OCI-LY1 (cell line): ENCODE measurements around the gene TK2.
"Not testable (repeated sequence)": the region's sequence is repeated elsewhere in the genome, so short reads cannot be mapped to it uniquely, and the experiment has no call there.

ENCODE experiments used
- H2AFZ ChIP-seq: fragments of 200-600 bp; sonication (generic), shearing (Covaris generic); 2 replicates; pipeline ENCODE4 v1.6.0; 2014; ENCODE audit warnings: antibody characterized with exemption, mild to moderate bottlenecking, low read length
- H3F3A ChIP-seq: fragments of 200-600 bp; sonication (generic), shearing (Covaris generic); 2 replicates; pipeline ENCODE4 v1.6.0; 2014; ENCODE audit warnings: mild to moderate bottlenecking, antibody characterized with exemption, low read length, moderate library complexity; ENCODE audit not compliant: insufficient read depth
- H3K27ac ChIP-seq: fragments of 200-600 bp; sonication (generic); 2 replicates; pipeline ENCODE4 v1.5.1; 2014; ENCODE audit warnings: low read length, mixed run types, mild to moderate bottlenecking, low read depth; ENCODE audit not compliant: poor library complexity, severe bottlenecking
- H3K27me3 ChIP-seq: fragments of 200-600 bp; sonication (generic); 2 replicates; pipeline ENCODE4 v1.6.0; 2014; ENCODE audit warnings: antibody characterized with exemption, mild to moderate bottlenecking, low read length, moderate library complexity; ENCODE audit not compliant: insufficient read depth
- H3K36me3 ChIP-seq: fragments of 200-600 bp; sonication (generic); 2 replicates; pipeline ENCODE4 v1.6.1; 2014; ENCODE audit warnings: mild to moderate bottlenecking, antibody characterized with exemption, low read length, moderate library complexity, mixed read lengths; ENCODE audit not compliant: insufficient read depth
- H3K4me1 ChIP-seq: fragments of 200-600 bp; sonication (generic); 2 replicates; pipeline ENCODE4 v1.5.1; 2014; ENCODE audit warnings: mild to moderate bottlenecking, low read length, moderate library complexity; ENCODE audit not compliant: insufficient read depth, severe bottlenecking
- H3K4me2 ChIP-seq: fragments of 200-600 bp; sonication (generic), shearing (Covaris generic); 2 replicates; pipeline ENCODE4 v1.6.1; 2014; ENCODE audit warnings: low read length
- H3K4me3 ChIP-seq: fragments of 200-600 bp; sonication (generic); 2 replicates; pipeline ENCODE4 v1.5.1; 2014; ENCODE audit warnings: low read length, low read depth, mild to moderate bottlenecking, mixed read lengths; ENCODE audit not compliant: poor library complexity, severe bottlenecking
- H3K79me2 ChIP-seq: fragments of 200-600 bp; shearing (Covaris generic); 2 replicates; pipeline ENCODE4 v1.6.1; 2016; ENCODE audit warnings: mixed run types, low read length, mixed read lengths; ENCODE audit not compliant: insufficient read depth
- H3K9ac ChIP-seq: fragments of 200-600 bp; sonication (generic), shearing (Covaris generic); 2 replicates; pipeline ENCODE4 v1.6.1; 2014; ENCODE audit warnings: mild to moderate bottlenecking, low read length, mixed read lengths
- H3K9me2 ChIP-seq: fragments of 200-600 bp; sonication (generic), shearing (Covaris generic); 2 replicates; pipeline ENCODE4 v1.6.1; 2014; ENCODE audit warnings: low read depth, mild to moderate bottlenecking, low read length, mixed read lengths
- H3K9me3 ChIP-seq: fragments of 200-600 bp; shearing (Covaris generic); 2 replicates; pipeline ENCODE4 v1.6.1; 2014; ENCODE audit warnings: low read length, mixed read lengths
- H4K20me1 ChIP-seq: fragments of 200-600 bp; sonication (generic), shearing (Covaris generic); 2 replicates; pipeline ENCODE4 v1.6.0; 2016; ENCODE audit warnings: mild to moderate bottlenecking, low read length; ENCODE audit not compliant: insufficient read depth
- CTCF ChIP-seq: fragments of 200-600 bp; sonication (generic), shearing (Covaris generic); IDR thresholded peaks from 2 replicates; pipeline ENCODE4 v1.5.1; 2017; ENCODE audit warnings: mild to moderate bottlenecking, antibody characterized with exemption, low read length, moderate library complexity, mixed read lengths
- EZH2 ChIP-seq: fragments of 200-600 bp; sonication (generic), shearing (Covaris generic); IDR thresholded peaks from 2 replicates; pipeline ENCODE4 v1.8.0; 2017; ENCODE audit warnings: borderline replicate concordance, mixed run types, mild to moderate bottlenecking, antibody characterized with exemption, low read length, moderate library complexity, mixed read lengths

The TK2 gene

GRCh38 chr16:66503030-66503429 is 46.9 kb downstream of the TK2 start:
- Histone ChIP-seq H3K79me2 (no peaks in the 10 kb centered on the region), H2AFZ (no peak overlapping the region), H3K27ac (no peak overlapping the region), H3K9ac (no peak overlapping the region), H3F3A (no peaks in the 10 kb centered on the region), H3K4me3 (no peak overlapping the region), H3K36me3 (no peaks in the 10 kb centered on the region), H3K4me1 (no peaks in the 10 kb centered on the region), H3K9me3 (no peaks in the 10 kb centered on the region), H4K20me1 (no peaks in the 10 kb centered on the region), H3K9me2 (no peaks in the 10 kb centered on the region), H3K4me2 (no peak overlapping the region), H3K27me3 (no peaks in the 10 kb centered on the region)
- no peak for TF ChIP-seq CTCF
- no peak for TF ChIP-seq EZH2

- Histone ChIP-seq H3K4me3 (no peak overlapping the region), H3K4me2 (no peak overlapping the region), H3K36me3 (no peaks in the 10 kb centered on the region), H2AFZ (no peak overlapping the region), H3K9ac (no peak overlapping the region), H3K9me3 (no peaks in the 10 kb centered on the region), H3F3A (no peaks in the 10 kb centered on the region), H3K4me1 (no peaks in the 10 kb centered on the region), H3K79me2 (no peaks in the 10 kb centered on the region), H3K9me2 (no peaks in the 10 kb centered on the region), H3K27ac (no peak overlapping the region), H3K27me3 (no peaks in the 10 kb centered on the region), H4K20me1 (no peaks in the 10 kb centered on the region)
- TF ChIP-seq EZH2 (no peak), CTCF (no peak)
These were observed 47.7 kb downstream of the TK2 start for GRCh38 chr16:66502020-66502913.

- H3K4me2 ChIP-seq, H2AFZ ChIP-seq, H3K4me1 ChIP-seq, H3K79me2 ChIP-seq, H4K20me1 ChIP-seq, H3K27me3 ChIP-seq, H3K9me3 ChIP-seq, H3K27ac ChIP-seq, H3F3A ChIP-seq, H3K36me3 ChIP-seq, H3K9me2 ChIP-seq, H3K9ac ChIP-seq, H3K4me3 ChIP-seq: not testable (repeated sequence)
These were observed 48.4 kb downstream of the TK2 start for GRCh38 chr16:66501563-66501962.

GRCh38 chr16:66497921-66498320 is 52.0 kb downstream of the TK2 start:
- H3K27me3 ChIP-seq, H3K36me3 ChIP-seq, H3K4me2 ChIP-seq, H3K4me3 ChIP-seq, H3K9me2 ChIP-seq, H3K27ac ChIP-seq, H3K4me1 ChIP-seq, H2AFZ ChIP-seq, H3K9ac ChIP-seq, H3K79me2 ChIP-seq, H4K20me1 ChIP-seq, H3F3A ChIP-seq, H3K9me3 ChIP-seq: not testable (repeated sequence)

- H3K9me3 ChIP-seq, H3K9me2 ChIP-seq, H3K4me2 ChIP-seq, H3K79me2 ChIP-seq, H3K9ac ChIP-seq, H3K4me3 ChIP-seq, H3K27ac ChIP-seq, H3K36me3 ChIP-seq, H4K20me1 ChIP-seq, H3K4me1 ChIP-seq, H3K27me3 ChIP-seq, H3F3A ChIP-seq, H2AFZ ChIP-seq: not testable (repeated sequence)
These were observed 53.7 kb downstream of the TK2 start for GRCh38 chr16:66496226-66496625.
